Measurements from ENCODE around the gene PLCB1.
"Not testable (repeated sequence)": the region's sequence is repeated elsewhere in the genome, so short reads cannot be mapped to it uniquely, and the experiment has no call there.

Gene PLCB1

GRCh38 chr20:8834294-8834693 is 702.2 kb downstream of the PLCB1 start:
- DNase-seq (ENCODE audit: low read depth in 2 of 2), result not testable (repeated sequence)

GRCh38 chr20:8834851-8835250 is 702.8 kb downstream of the PLCB1 start:
- DNase-seq (ENCODE audit: low read depth in 2 of 2), result no peak

- DNase-seq (ENCODE audit: low read depth in 2 of 2), result no peak
Measured at GRCh38 chr20:8837396-8837795, 705.3 kb downstream of the PLCB1 start.

GRCh38 chr20:8842525-8842924 is 710.5 kb downstream of the PLCB1 start:
- no peak for DNase-seq (ENCODE audit: low read depth in 2 of 2)

- no peak for DNase-seq (ENCODE audit: low read depth in 2 of 2)
Measured at GRCh38 chr20:8844179-8844578, 712.1 kb downstream of the PLCB1 start.

- no peak for DNase-seq (ENCODE audit: low read depth in 2 of 2)
Measured at GRCh38 chr20:8849990-8850389, 717.9 kb downstream of the PLCB1 start.

- no peak for DNase-seq (ENCODE audit: low read depth in 2 of 2)
Measured at GRCh38 chr20:8851446-8851845, 719.4 kb downstream of the PLCB1 start.

GRCh38 chr20:8851919-8852318 is 719.9 kb downstream of the PLCB1 start:
- DNase-seq (ENCODE audit: low read depth in 2 of 2), result not testable (repeated sequence)

- DNase-seq (ENCODE audit: low read depth in 2 of 2), result not testable (repeated sequence)
Measured at GRCh38 chr20:8853211-8853610, 721.1 kb downstream of the PLCB1 start.

- DNase-seq (ENCODE audit: low read depth in 2 of 2), result peak in 1 of 2 donors; percentile 0
Measured at GRCh38 chr20:8853805-8854338, 721.8 kb downstream of the PLCB1 start.

GRCh38 chr20:8854571-8854970 is 722.5 kb downstream of the PLCB1 start:
- DNase-seq (ENCODE audit: low read depth in 2 of 2), result no peak

GRCh38 chr20:8855315-8855714 is 723.2 kb downstream of the PLCB1 start:
- no peak for DNase-seq (ENCODE audit: low read depth in 2 of 2)

- no peak for DNase-seq (ENCODE audit: low read depth in 2 of 2)
Measured at GRCh38 chr20:8856668-8857067, 724.6 kb downstream of the PLCB1 start.

GRCh38 chr20:8858181-8858787 is 726.2 kb downstream of the PLCB1 start:
- DNase-seq (ENCODE audit: low read depth in 2 of 2), result no peak

GRCh38 chr20:8860011-8860495 is 728.0 kb downstream of the PLCB1 start:
- DNase-seq (ENCODE audit: low read depth in 2 of 2), result no peak

- DNase-seq (ENCODE audit: low read depth in 2 of 2), result no peak
Measured at GRCh38 chr20:8862092-8862491, 730.0 kb downstream of the PLCB1 start.

- DNase-seq (ENCODE audit: low read depth in 2 of 2), result no peak
Measured at GRCh38 chr20:8865636-8866035, 733.6 kb downstream of the PLCB1 start.

- DNase-seq (ENCODE audit: low read depth in 2 of 2), result no peak
Measured at GRCh38 chr20:8867038-8867740, 735.1 kb downstream of the PLCB1 start.

GRCh38 chr20:8870652-8871051 is 738.6 kb downstream of the PLCB1 start:
- no peak for DNase-seq (ENCODE audit: low read depth in 2 of 2)

- no peak for DNase-seq (ENCODE audit: low read depth in 2 of 2)
Measured at GRCh38 chr20:8874437-8874836, 742.4 kb downstream of the PLCB1 start.

- DNase-seq (ENCODE audit: low read depth in 2 of 2), result no peak
Measured at GRCh38 chr20:8875586-8875985, 743.5 kb downstream of the PLCB1 start.

GRCh38 chr20:8876366-8876765 is 744.3 kb downstream of the PLCB1 start:
- no peak for DNase-seq (ENCODE audit: low read depth in 2 of 2)

- DNase-seq (ENCODE audit: low read depth in 2 of 2), result no peak
Measured at GRCh38 chr20:8877294-8877693, 745.2 kb downstream of the PLCB1 start.

All from stimulated activated CD4-positive, alpha-beta T cell treated with anti-CD3 and anti-CD28 coated beads, Interleukin-1b, Interleukin-23, amount 100 ng/mL, for 4 hours (primary cell).